ENCODE data around the gene WASF1.

- TF ChIP-seq CTCF (IDR thresholded peaks at IDR 0.05 in 8 of 11, conservative IDR thresholded peaks at IDR 0.05 in 3 of 11): no peak
- TF ChIP-seq POLR2A (IDR thresholded peaks at IDR 0.05): no peak
- TF ChIP-seq POLR2AphosphoS5 (IDR thresholded peaks at IDR 0.05): no peak
These were observed 82.0 kb downstream of the WASF1 start for GRCh38 chr6:110097443-110097842.

Data from spleen (tissue), 7 donors.